HG03442 (cell line): Measurements from ENCODE around the gene ZBTB46.

Experiments used
- ATAC-seq: cut with Tn5 transposase; IDR thresholded peaks from one replicate; pipeline ENCODE4 v1.9.1; 2021; ENCODE audit warnings: mild to moderate bottlenecking, moderate library complexity; ENCODE audit not compliant: unreplicated experiment

The ZBTB46 gene

GRCh38 chr20:63839620-63840019 is 8.6 kb upstream of the ZBTB46 start:
- ATAC-seq = no peak

GRCh38 chr20:63837479-63837878 is 6.4 kb upstream of the ZBTB46 start:
- ATAC-seq = no peak

- no peak for ATAC-seq
These were observed 5.6 kb upstream of the ZBTB46 start for GRCh38 chr20:63836458-63837344.

- no peak for ATAC-seq
These were observed 4.2 kb upstream of the ZBTB46 start for GRCh38 chr20:63835021-63835858.

- ATAC-seq = no peak
These were observed 3.4 kb upstream of the ZBTB46 start for GRCh38 chr20:63834491-63834880.

- ATAC-seq = no peak
These were observed 2.9 kb upstream of the ZBTB46 start for GRCh38 chr20:63833776-63834490.

- ATAC-seq = no peak
These were observed 1.1 kb upstream of the ZBTB46 start for GRCh38 chr20:63831993-63832686.

GRCh38 chr20:63831646-63831992 is 555 bp upstream of the ZBTB46 start:
- ATAC-seq = peak; percentile 12

GRCh38 chr20:63829945-63830835 is 874 bp downstream of the ZBTB46 start:
- peak; percentile 22 for ATAC-seq

GRCh38 chr20:63829603-63829944 is 1.5 kb downstream of the ZBTB46 start:
- no peak for ATAC-seq

GRCh38 chr20:63828951-63829350 is 2.1 kb downstream of the ZBTB46 start:
- ATAC-seq = no peak

GRCh38 chr20:63828545-63828944 is 2.5 kb downstream of the ZBTB46 start:
- ATAC-seq = no peak

- ATAC-seq = no peak
These were observed 2.9 kb downstream of the ZBTB46 start for GRCh38 chr20:63828124-63828523.

GRCh38 chr20:63826753-63827152 is 4.3 kb downstream of the ZBTB46 start:
- ATAC-seq = no peak

GRCh38 chr20:63825331-63826118 is 5.5 kb downstream of the ZBTB46 start:
- ATAC-seq = no peak

- no peak for ATAC-seq
These were observed 7.3 kb downstream of the ZBTB46 start for GRCh38 chr20:63823691-63824311.

GRCh38 chr20:63822276-63822696 is 8.8 kb downstream of the ZBTB46 start:
- ATAC-seq = no peak

- no peak for ATAC-seq
These were observed 9.3 kb downstream of the ZBTB46 start for GRCh38 chr20:63821811-63822210.
